Heart left ventricle (tissue), 16 donors: Measurements from ENCODE around the gene KCNK17. TPM values are rescaled to one million over a fixed set of nuclear protein-coding genes. Genes with fewer than 3 reads are reported as not detected.
"Not testable (repeated sequence)": the region's sequence is repeated elsewhere in the genome, so short reads cannot be mapped to it uniquely, and the experiment has no call there.

ENCODE experiments used
- ATAC-seq, 4 donors: fragments of 200-7000 bp; cut with Tn5 transposase; one replicate each; pipeline ENCODE4 v1.9.1; 2020 to 2022; ENCODE audit warnings: moderate library complexity in 4 of 4, mild to moderate bottlenecking in 3 of 4, moderate number of reproducible peaks in 1 of 4
- DNase-seq, 5 donors: peaks; one replicate each; pipeline ENCODE4 v3.0.0-alpha.2; 2020
- H3K27ac ChIP-seq, 12 donors: fragments of 200-600 bp; sonication (generic) in 4 of 12; one replicate each; pipeline versions ENCODE4 v1.5.0 to v1.8.0; 2016 to 2022; ENCODE audit warnings: mild to moderate bottlenecking in 2 of 12
- H3K27me3 ChIP-seq, 9 donors: fragments of 200-600 bp; sonication (generic) in 2 of 9; one replicate each; pipeline versions ENCODE4 v1.5.1 to v1.8.0; 2016 to 2022; ENCODE audit warnings: mild to moderate bottlenecking in 3 of 9
- H3K36me3 ChIP-seq, 9 donors: fragments of 200-600 bp; sonication (generic) in 2 of 9; one replicate each; pipeline versions ENCODE4 v1.5.0 to v1.8.0; 2018 to 2022; ENCODE audit warnings: mild to moderate bottlenecking in 2 of 9
- H3K4me1 ChIP-seq, 12 donors: fragments of 200-600 bp; sonication (generic) in 4 of 12; one replicate each; pipeline versions ENCODE4 v1.5.0 to v1.8.0; 2016 to 2022; ENCODE audit warnings: mild to moderate bottlenecking in 3 of 12
- H3K4me3 ChIP-seq, 12 donors: fragments of 200-600 bp; sonication (generic) in 4 of 12; one replicate each; pipeline versions ENCODE4 v1.5.0 to v1.8.0; 2017 to 2022; ENCODE audit warnings: mild to moderate bottlenecking in 9 of 12, moderate library complexity in 4 of 12
- H3K9me3 ChIP-seq, 12 donors: fragments of 200-600 bp; sonication (generic) in 4 of 12; one replicate each; pipeline versions ENCODE4 v1.5.0 to v1.8.0; 2016 to 2022; ENCODE audit warnings: mild to moderate bottlenecking in 1 of 12
- CTCF ChIP-seq, 12 donors: fragments of 200-600 bp; sonication (generic) in 4 of 12; IDR thresholded peaks; one replicate each; pipeline versions ENCODE4 v1.5.0 to v1.8.0; 2018 to 2022; ENCODE audit warnings: antibody characterized with exemption in 12 of 12, mild to moderate bottlenecking in 5 of 12
- POLR2A ChIP-seq, 2 donors: fragments of 450-650 bp; IDR thresholded peaks; one replicate each; pipeline ENCODE4 v1.6.1; 2017; ENCODE audit warnings: antibody characterized with exemption in 2 of 2, mild to moderate bottlenecking in 2 of 2, moderate library complexity in 2 of 2
- WGBS, 4 donors: extraction: QIAGEN DNeasy Blood & Tissue Kit in 2 of 4; methylation state at CpG; one replicate each; pipeline versions ENCODE4 v1.1.5 to v1.1.7; 2013 to 2018; 5-methylcytosine and 5-hydroxymethylcytosine counted together
- intact Hi-C, 10 donors: fragments of 100-400 bp; cut with DNase I; formaldehyde crosslinking; loops; one replicate each; pipeline versions ENCODE4 v1.11.1 to v1.14.2; 2022
- polyA plus RNA-seq, 2 donors: library from polyadenylated mRNA; stranded (reverse); fragments of 200-250 nt; gene quantifications; one replicate each; pipeline ENCODE4 v1.2.3, GENCODE V29; 2013
- total RNA-seq, 9 donors: library from RNA; depleted of rRNA in 2 of 9; stranded (reverse); fragments of >200 nt in 2 of 9; fragmentation: NEBNext Ultra II Directional in 3 of 9; extraction: Animal tissue kit (Norgen Biotek cat#: 25700) in 3 of 9; gene quantifications; one replicate each; pipeline versions ENCODE4 v1.1.0 to v1.2.4, GENCODE V29; 2016 to 2023
- donor health status: ischemic (EF 13 %, LVEDD 7.1; RV severe dilation, severe dysfunction).
- donor health status: healthy with polysubstance abuse.
- donor health status: DM: no; HTN: yes; CAD: no.
- donor health status: DM: no; HTN: no; CAD: no.
- donor health status: ischemic (EF 25% LVEDD 6.9; RV normal size, moderate dysfunction).
- donor health status: ischemic (EF 25% LVEDD 5.7; RV mildly dilated, moderate dysfunction).
- donor health status: healthy.
- donor health status: DM: yes; HTN: yes; CAD: no.
- donor health status: ischemic (EF 35%, LVEDD 5.7; RV mildly dilated, moderate dysfunction).
- donor health status: nonischemic (EF 11% LVEDD 7.7; RV severe dilation, severe dysfunction).
- donor health status: DM: yes; HTN: yes; CAD: no.
- donor health status: PGD.
- donor health status: ischemic (EF 29% LVEDD 5.4; RV normal size, mild dysfunction).
- donor health status: nonischemic (EF 23%, LVEDD 6.1; RV moderate dilation, normal function).

The KCNK17 gene
- total and polyA plus RNA-seq, 11 donors: 0.06 to 0.36 (median 0.22) TPM; not detected in 5

DNA sequence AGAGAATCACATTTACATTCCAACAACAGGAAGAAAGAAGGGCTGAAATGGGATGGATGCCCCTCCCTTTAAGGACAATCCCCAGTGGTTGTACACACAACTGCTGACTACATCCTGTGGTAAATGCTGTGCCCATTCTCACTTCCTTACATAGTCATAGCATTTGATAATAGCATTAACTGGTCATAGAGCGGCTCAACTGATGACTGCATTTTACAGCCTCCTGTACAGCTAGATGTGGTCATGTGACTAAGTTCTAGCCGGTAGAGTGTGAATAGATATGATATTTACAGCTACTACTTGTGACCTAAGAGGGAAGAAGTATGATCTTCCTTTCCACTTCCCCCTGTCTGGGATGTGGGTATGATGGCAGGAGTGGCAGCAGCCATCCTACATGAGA is 24.7 kb downstream of the KCNK17 start:
- Histone ChIP-seq H3K4me3 (no peak overlapping the region), H3K4me1 (peaks cover 0 to 11% (median 0%) of the 10 kb centered on the region in 12 donors), H3K36me3 (no peaks in the 10 kb centered on the region), H3K27me3 (peaks cover 0 to 7% (median 0%) of the 10 kb centered on the region in 9 donors), H3K27ac (no peak overlapping the region), H3K9me3 (no peaks in the 10 kb centered on the region)
- DNase-seq (no peak), ATAC-seq (no peak)
- intact Hi-C loops: no loop called here
- WGBS, 4 donors: 51 to 69% (median 68%) methylated on average over 2 of the region's 2 CpGs
- TF ChIP-seq CTCF (IDR thresholded peaks at IDR 0.05): no peak
- no peak for TF ChIP-seq POLR2A (IDR thresholded peaks at IDR 0.05)

DNA sequence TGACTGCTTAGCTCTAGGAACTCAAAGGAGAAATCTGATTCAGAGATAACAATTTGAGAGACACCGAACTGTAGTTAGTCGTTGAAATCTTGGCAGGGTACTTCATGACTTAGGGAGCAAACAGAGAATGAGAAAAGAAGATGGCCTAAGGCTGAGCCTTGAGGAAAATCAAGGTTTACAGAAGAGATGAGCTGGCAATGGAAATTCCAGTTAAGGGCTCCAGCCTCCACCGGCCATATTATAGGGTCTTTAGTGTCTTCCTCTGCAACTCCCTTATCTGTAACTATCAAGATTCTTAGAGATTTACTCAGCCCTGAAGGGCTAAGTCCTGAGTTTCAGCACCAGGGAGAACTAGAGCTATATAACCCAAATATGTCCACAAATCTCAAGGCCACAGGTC is 26.6 kb downstream of the KCNK17 start:
- Histone ChIP-seq H3K27me3 (peaks cover 0 to 7% (median 0%) of the 10 kb centered on the region in 9 donors), H3K27ac (no peak overlapping the region), H3K4me3 (no peak overlapping the region), H3K4me1 (peaks cover 0 to 11% (median 0%) of the 10 kb centered on the region in 12 donors), H3K36me3 (no peaks in the 10 kb centered on the region), H3K9me3 (no peaks in the 10 kb centered on the region)
- ATAC-seq: no peak
- intact Hi-C loops: no loop called here
- DNase-seq: no peak
- 87 to 90% (median 89%) methylated on average over 3 of the region's 3 CpGs for WGBS, 4 donors
- no peak for TF ChIP-seq CTCF (IDR thresholded peaks at IDR 0.05)
- TF ChIP-seq POLR2A (IDR thresholded peaks at IDR 0.05): no peak

- H3K4me1 ChIP-seq: peaks cover 0 to 11% (median 0%) of the 10 kb centered on the region in 12 donors
- intact Hi-C loops, DNase-seq, ATAC-seq, H3K27ac ChIP-seq, H3K36me3 ChIP-seq, H3K27me3 ChIP-seq, H3K4me3 ChIP-seq, H3K9me3 ChIP-seq: not testable (repeated sequence)
- WGBS, 4 donors: 78 to 92% (median 85%) methylated on average over 10 of the region's 10 CpGs
Measured at GRCh38 chr6:39286596-39286995, 27.6 kb downstream of the KCNK17 start.

DNA sequence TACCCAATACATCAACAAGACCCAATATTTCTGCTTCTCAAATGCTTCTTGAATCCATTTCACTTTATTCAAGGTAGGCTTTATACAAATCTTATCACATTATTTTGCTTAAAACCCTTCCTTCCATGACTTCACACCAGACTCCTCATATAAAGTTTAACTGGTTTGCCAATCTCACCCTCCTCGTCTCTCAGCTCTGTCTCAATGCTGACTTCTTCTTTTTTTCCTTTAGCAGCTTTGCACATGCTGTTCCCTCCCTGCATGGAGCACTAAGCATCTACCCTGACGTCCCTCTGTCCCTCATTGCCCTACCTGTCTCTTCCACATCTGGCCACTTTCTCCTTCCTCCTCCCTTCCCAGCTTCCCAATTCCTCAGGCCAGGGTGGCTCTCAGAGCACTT is 31.4 kb downstream of the KCNK17 start:
- DNase-seq: no peak
- Histone ChIP-seq H3K4me3 (no peak overlapping the region), H3K36me3 (no peaks in the 10 kb centered on the region), H3K9me3 (no peaks in the 10 kb centered on the region), H3K4me1 (no peaks in the 10 kb centered on the region), H3K27ac (no peak overlapping the region), H3K27me3 (peaks cover 0 to 7% (median 0%) of the 10 kb centered on the region in 9 donors)
- WGBS, 4 donors: 46 to 70% (median 59%) methylated on average over 2 of the region's 2 CpGs
- intact Hi-C loops: no loop called here
- no peak for ATAC-seq
- TF ChIP-seq CTCF (IDR thresholded peaks at IDR 0.05): no peak
- no peak for TF ChIP-seq POLR2A (IDR thresholded peaks at IDR 0.05)

GRCh38 chr6:39281312-39281980 is 32.8 kb downstream of the KCNK17 start:
- peaks cover 0 to 7% (median 0%) of the 10 kb centered on the region in 9 donors for H3K27me3 ChIP-seq
- no peak for DNase-seq
- no peaks in the 10 kb centered on the region for H3K9me3 ChIP-seq
- H3K36me3 ChIP-seq: no peaks in the 10 kb centered on the region
- intact Hi-C loops: no loop called here
- no peaks in the 10 kb centered on the region for H3K4me1 ChIP-seq
- no peak overlapping the region for H3K27ac ChIP-seq
- no peak for ATAC-seq
- no peak for TF ChIP-seq POLR2A (IDR thresholded peaks at IDR 0.05)
- no peak for TF ChIP-seq CTCF (IDR thresholded peaks at IDR 0.05)
- WGBS, 4 donors: 73 to 80% (median 76%) methylated on average over 7 to 11 of the region's 11 CpGs
- no peak overlapping the region for H3K4me3 ChIP-seq
